Choroid plexus epithelial cell (primary cell): ENCODE measurements around the gene B3GNT3.

ENCODE experiments used
- DNase-seq: peaks from one replicate; pipeline ENCODE4 v3.0.0-alpha.2; 2010; ENCODE audit warnings: low read depth
- H3K4me3 ChIP-seq: 2 replicates; pipeline ENCODE4 v1.5.1; 2011; ENCODE audit warnings: low read depth, mild to moderate bottlenecking, control low read depth, low read length, moderate library complexity
- CTCF ChIP-seq: conservative IDR thresholded peaks from 2 replicates; pipeline ENCODE4 v1.5.1; 2011; ENCODE audit warnings: low read depth, mild to moderate bottlenecking, control low read depth, inconsistent platforms, low read length, moderate library complexity

The B3GNT3 gene

DNA sequence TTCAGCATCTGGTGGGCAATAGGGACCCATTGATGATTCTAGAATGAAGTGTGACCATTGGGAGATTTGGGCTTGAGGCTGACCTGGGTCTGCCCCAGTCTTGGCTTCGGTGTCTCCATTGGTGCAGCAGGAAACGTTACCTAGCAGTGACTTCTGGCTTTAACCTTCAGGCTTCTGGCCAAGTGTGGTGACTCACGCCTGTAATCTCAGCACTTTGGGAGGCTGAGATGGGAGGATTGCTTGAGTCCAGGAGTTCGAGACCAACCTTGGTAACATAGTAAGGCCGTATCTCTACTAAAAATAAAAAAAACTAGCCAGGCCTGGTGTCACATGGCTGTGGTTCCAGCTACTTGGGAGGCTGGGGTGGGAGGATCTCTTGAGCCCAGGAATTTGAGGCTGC is 36.4 kb upstream of the B3GNT3 start:
- no peak for TF ChIP-seq CTCF
- no peak for DNase-seq
- no peak overlapping the region for H3K4me3 ChIP-seq

GRCh38 chr19:17761148-17761547 is 33.8 kb upstream of the B3GNT3 start:
- H3K4me3 ChIP-seq = no peak overlapping the region
- TF ChIP-seq CTCF = no peak
- DNase-seq = no peak

DNA sequence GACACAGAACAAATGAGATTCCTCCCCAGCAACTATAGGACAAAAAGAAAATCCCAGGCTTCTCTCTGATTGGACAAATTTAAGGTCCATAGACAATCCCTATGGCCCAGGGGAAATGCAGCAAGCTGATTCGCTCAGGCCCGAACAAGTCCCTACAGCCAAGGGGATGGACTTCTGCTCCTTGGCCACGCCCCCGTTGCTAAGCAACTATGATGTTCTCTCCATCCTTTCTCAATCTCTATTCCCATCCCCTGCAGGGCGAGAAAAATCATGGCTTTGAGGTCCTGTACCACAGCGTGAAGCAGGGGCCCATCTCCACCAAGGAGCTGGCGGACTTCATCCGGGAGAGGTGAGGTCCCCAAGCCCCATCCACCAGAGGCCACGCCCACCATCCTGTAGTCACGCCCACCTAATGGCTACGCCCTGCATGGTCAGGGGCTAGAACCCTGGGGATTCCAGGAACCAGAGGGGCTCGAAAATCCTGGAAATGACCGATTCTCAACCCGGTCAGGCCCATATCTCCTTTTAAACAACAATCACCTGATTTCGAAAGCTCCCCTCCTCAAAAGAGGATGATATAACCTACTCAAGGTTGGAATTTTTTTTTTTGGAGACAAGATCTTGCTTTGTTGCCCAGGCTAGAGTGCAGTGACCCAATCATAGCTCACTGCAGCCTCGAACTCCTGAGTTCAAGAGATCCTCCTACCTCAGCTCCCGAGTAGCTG is 32.3 kb upstream of the B3GNT3 start:
- DNase-seq = peak; percentile 91
- H3K4me3 ChIP-seq = no peak overlapping the region
- TF ChIP-seq CTCF = no peak

DNA sequence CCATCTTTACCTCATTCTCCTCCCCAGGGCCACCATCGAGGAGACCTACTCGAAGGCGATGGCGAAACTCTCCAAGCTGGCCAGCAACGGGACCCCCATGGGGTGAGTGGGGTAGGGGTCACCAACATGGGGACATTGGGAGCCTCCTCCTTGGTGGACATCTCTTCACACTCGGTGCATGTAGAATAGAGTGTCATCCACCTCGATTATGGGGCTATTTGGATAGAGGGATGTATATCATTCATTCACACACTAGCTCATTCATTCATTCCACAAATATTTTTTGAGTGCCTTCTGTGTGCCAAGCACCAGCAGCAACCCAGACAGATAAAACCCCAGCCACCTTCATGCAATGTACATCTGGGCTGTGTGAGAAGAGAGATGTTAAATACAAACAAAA is 30.6 kb upstream of the B3GNT3 start:
- no peak for TF ChIP-seq CTCF
- no peak for DNase-seq
- H3K4me3 ChIP-seq = no peak overlapping the region

GRCh38 chr19:17765069-17765618 is 29.8 kb upstream of the B3GNT3 start:
- no peak overlapping the region for H3K4me3 ChIP-seq
- no peak for DNase-seq
- no peak for TF ChIP-seq CTCF

DNA sequence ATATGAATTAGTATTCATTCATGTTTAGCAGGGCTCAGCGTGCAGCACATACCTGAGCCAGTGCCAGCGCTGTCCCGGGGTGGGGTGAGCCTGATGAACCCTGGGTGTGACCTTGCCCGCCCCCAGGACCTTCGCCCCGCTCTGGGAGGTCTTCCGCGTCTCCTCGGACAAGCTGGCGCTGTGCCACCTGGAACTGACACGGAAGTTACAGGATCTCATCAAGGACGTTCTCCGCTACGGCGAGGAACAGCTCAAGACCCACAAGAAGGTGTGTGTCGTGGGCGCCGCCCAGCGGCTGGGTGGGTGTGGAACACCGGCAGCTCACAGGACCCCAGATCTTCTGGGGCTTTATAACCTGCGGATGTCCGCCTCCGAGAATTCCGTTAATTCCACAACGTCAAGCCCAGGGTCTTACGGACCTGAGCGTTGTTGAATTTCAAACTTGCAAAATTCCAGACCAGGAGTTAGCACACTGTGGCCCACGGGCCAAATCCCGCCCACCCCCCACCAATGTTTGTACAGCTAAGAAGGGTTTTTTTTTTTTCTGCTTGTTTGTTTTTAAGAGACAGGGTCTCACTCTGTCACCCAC is 28.3 kb upstream of the B3GNT3 start:
- TF ChIP-seq CTCF = peak; percentile 98
- DNase-seq = peak; percentile 91
- peak overlapping the region; percentile 39 for H3K4me3 ChIP-seq

- H3K4me3 ChIP-seq = no peak overlapping the region
- no peak for TF ChIP-seq CTCF
- DNase-seq = no peak
Observed at GRCh38 chr19:17767559-17767958, 27.4 kb upstream of the B3GNT3 start.
